Vagina (tissue), 2 donors: ENCODE measurements around the gene SRR.

Experiments
- CTCF ChIP-seq, 3 experiments: fragments of 450-650 bp in 2 of 3; fragments of 200-600 bp in 1 of 3; sonication (generic) in 1 of 3; IDR thresholded peaks; one replicate each; pipeline ENCODE4 v1.5.1; 2017 to 2019; ENCODE audit warnings: antibody characterized with exemption in 3 of 3, mild to moderate bottlenecking in 2 of 3, moderate library complexity in 2 of 3
- POLR2A ChIP-seq, 2 donors: fragments of 450-650 bp; IDR thresholded peaks; one replicate each; pipeline ENCODE4 v1.6.1; 2017; ENCODE audit warnings: antibody characterized with exemption in 2 of 2, mild to moderate bottlenecking in 2 of 2, moderate library complexity in 2 of 2
- POLR2AphosphoS5 ChIP-seq, 2 donors: sonication (generic); formaldehyde crosslinking; IDR thresholded peaks; one replicate each; pipeline ENCODE4 v1.9.0; 2017; ENCODE audit warnings: antibody characterized with exemption in 2 of 2, mild to moderate bottlenecking in 2 of 2, low read depth in 1 of 2; ENCODE audit not compliant: insufficient read depth in 1 of 2

DNA sequence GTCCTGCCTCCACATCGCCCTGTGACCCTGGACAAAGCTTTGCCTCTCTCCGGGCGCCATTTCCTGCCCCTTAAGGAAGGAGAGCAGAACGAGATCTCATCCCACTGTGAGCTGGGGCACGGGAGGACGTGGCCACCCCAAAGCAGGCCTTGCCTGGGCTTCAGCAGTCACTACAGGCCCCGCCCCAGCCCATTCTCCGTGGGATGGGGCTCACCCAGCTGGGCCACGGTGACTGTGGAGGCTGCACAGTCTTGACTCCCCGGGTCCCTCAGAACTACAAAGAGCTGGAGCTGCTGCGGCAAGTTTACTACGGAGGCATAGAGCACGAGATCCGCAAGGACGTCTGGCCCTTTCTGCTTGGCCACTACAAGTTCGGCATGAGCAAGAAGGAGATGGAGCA is 68.9 kb downstream of the SRR start:
- no peak for TF ChIP-seq POLR2AphosphoS5 (IDR thresholded peaks at IDR 0.05; ENCODE audit: insufficient read depth in 1 of 2, low read depth in 1 of 2)
- no peak for TF ChIP-seq CTCF (IDR thresholded peaks at IDR 0.05)
- TF ChIP-seq POLR2A (IDR thresholded peaks at IDR 0.05), result no peak
